Activated naive CD4-positive, alpha-beta T cell treated with anti-CD3 and anti-CD28 coated beads for 36 hours (primary cell): ENCODE data around the gene SCYGR4. TPM values are rescaled to one million over a fixed set of nuclear protein-coding genes. Genes with fewer than 3 reads are reported as not detected.

ENCODE experiments used
- CTCF ChIA-PET: fragments of 350-600 bp; sonication (Branson Sonifier 250); formaldehyde crosslinking; loops from one replicate; lab custom pipeline; 2021; ENCODE audit warnings: antibody characterized with exemption; lab: Charles Lee
- DNase-seq: peaks from one replicate; pipeline ENCODE4 v3.0.0-alpha.2; 2020
- H3K27ac Mint-ChIP-seq: one replicate; pipeline ENCODE4 v1.8.0; 2021; ENCODE audit warnings: mild to moderate bottlenecking, mixed read lengths
- H3K27me3 Mint-ChIP-seq: one replicate; pipeline ENCODE4 v1.8.0; 2021; ENCODE audit warnings: low read depth, mixed read lengths
- H3K36me3 Mint-ChIP-seq: one replicate; pipeline ENCODE4 v1.8.0; 2021; ENCODE audit warnings: low read depth, mixed read lengths
- H3K4me1 Mint-ChIP-seq: one replicate; pipeline ENCODE4 v1.8.0; 2021; ENCODE audit warnings: low read depth, mixed read lengths
- H3K4me3 Mint-ChIP-seq: one replicate; pipeline ENCODE4 v1.8.0; 2021; ENCODE audit warnings: mild to moderate bottlenecking, moderate library complexity, mixed read lengths
- H3K9me3 Mint-ChIP-seq: one replicate; pipeline ENCODE4 v1.8.0; 2021; ENCODE audit warnings: mixed read lengths
- intact Hi-C: fragments of 100-400 bp; cut with micrococcal nuclease; formaldehyde crosslinking; loops from one replicate; pipeline ENCODE4 v1.15.1; 2023
- total RNA-seq, 2 experiments: library from RNA; stranded (reverse); gene quantifications; one replicate each; pipeline ENCODE4 v1.2.3, GENCODE V29; 2021

Gene SCYGR4
- total RNA-seq, 2 experiments from 2014 or later: not detected

DNA sequence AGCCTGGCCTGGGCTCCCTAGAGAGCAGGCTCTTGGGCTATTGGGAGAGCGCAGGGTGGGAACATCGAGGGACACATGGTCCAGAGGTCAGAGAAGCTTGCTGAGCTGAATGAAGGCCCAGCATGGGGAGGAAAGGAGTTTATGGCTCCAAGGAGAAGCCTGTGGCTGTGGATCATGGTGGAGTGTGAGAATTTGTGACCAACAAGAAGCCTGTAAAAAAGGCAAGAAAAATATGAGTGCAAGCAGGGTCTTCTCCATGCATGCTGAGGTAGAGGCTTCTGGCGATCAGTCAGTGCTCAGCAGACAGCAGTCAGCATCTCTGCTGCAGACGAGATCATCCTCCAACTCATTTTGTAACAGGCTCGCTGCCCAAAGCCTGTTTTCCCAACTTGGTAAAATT is 1.4 kb upstream of the SCYGR4 start:
- no peaks in the 10 kb centered on the region for H3K9me3 Mint-ChIP-seq
- intact Hi-C loops: no loop called here
- no peak overlapping the region for H3K4me3 Mint-ChIP-seq
- H3K27me3 Mint-ChIP-seq: peaks cover 12% of the 10 kb centered on the region
- no peaks in the 10 kb centered on the region for H3K4me1 Mint-ChIP-seq
- DNase-seq: no peak
- CTCF ChIA-PET: no interaction called here
- H3K36me3 Mint-ChIP-seq: no peaks in the 10 kb centered on the region
- no peak overlapping the region for H3K27ac Mint-ChIP-seq

DNA sequence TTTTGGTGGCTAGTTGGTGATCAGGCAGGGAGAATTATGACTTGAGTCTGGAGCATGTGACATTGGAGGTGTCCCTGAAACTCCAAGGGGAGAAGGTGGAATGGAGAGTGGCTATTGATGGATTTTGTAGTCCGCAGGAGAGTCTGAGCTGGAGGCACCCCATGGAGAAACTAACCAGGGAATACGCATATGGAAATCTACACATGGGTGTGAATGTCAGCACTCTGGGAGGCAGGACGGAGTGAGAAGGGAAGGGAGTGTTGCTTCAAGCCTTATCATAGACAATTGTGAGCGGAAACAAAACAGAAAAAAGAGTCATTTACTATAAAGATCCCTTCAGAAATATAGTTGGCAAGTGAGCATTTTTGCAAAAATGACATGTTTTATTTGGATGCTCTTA is 667 bp upstream of the SCYGR4 start:
- intact Hi-C loops: no loop called here
- Mint-ChIP-seq H3K9me3 (no peaks in the 10 kb centered on the region), H3K4me1 (no peaks in the 10 kb centered on the region), H3K27me3 (peaks cover 12% of the 10 kb centered on the region), H3K4me3 (no peak overlapping the region), H3K27ac (no peak overlapping the region), H3K36me3 (no peaks in the 10 kb centered on the region)
- CTCF ChIA-PET: no interaction called here
- no peak for DNase-seq

DNA sequence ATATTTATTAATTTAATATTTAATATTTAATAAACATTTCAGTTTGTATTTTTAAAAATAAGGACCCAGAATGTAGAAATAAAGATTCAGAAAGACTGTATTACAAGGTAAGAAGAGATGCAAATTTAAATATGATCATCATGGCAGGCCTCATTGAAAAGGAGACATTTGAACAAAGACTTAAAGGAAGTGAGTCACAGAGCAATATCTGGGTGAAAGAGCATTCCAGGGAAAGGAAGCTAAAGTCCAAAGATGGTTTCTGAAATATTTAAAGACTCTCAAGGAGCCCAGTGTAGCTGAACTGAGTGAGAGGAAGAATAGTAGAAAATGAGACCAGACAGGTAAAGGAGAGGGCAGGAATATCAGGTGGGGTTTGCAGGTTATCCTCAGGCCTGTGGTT is 5.9 kb downstream of the SCYGR4 start:
- no peak overlapping the region for H3K4me3 Mint-ChIP-seq
- no peaks in the 10 kb centered on the region for H3K36me3 Mint-ChIP-seq
- intact Hi-C loops: no loop called here
- H3K27me3 Mint-ChIP-seq: peaks cover 4% of the 10 kb centered on the region
- CTCF ChIA-PET: no interaction called here
- DNase-seq: no peak
- H3K27ac Mint-ChIP-seq: no peak overlapping the region
- no peaks in the 10 kb centered on the region for H3K9me3 Mint-ChIP-seq
- no peaks in the 10 kb centered on the region for H3K4me1 Mint-ChIP-seq

GRCh38 chr2:227625420-227625819 is 8.1 kb downstream of the SCYGR4 start:
- intact Hi-C loops: no loop called here
- H3K27ac Mint-ChIP-seq: no peak overlapping the region
- CTCF ChIA-PET: interaction anchor here (1.5 kb wide), 1 partner anchor 219 kb away, joined by 6 read pairs; no protein-coding TSS in a partner anchor
- H3K9me3 Mint-ChIP-seq: no peaks in the 10 kb centered on the region
- no peaks in the 10 kb centered on the region for H3K36me3 Mint-ChIP-seq
- no peak overlapping the region for H3K4me3 Mint-ChIP-seq
- H3K27me3 Mint-ChIP-seq: peaks cover 11% of the 10 kb centered on the region
- H3K4me1 Mint-ChIP-seq: no peaks in the 10 kb centered on the region
- no peak for DNase-seq

DNA sequence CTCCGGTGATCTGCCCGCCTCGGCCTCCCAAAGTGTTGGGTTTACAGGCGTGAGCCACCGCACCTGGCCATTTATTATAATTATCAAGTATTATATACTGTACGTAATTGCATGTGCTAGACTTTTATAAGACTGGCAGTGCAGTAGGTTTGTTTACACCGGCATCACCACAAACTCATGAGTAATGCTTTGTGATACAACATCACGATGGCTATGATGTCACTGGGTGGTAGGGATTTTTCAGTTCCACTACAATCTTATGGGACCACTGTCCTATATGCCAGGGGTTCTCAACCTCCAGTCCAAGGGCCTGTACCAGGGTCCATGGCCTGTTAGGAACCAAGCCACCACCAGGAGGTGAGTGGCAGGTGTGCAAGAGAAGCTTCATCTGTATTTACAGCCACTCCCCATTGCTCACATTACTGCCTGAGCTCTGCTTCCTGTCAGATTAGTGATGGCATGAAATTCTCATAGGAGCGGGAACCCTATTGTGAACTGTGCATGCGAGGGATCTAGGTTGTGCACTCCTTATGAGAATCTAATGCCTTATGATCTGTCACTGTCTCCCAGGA is 9.4 kb downstream of the SCYGR4 start:
- Mint-ChIP-seq H3K4me3 (no peak overlapping the region), H3K9me3 (no peaks in the 10 kb centered on the region), H3K27ac (no peak overlapping the region), H3K36me3 (no peaks in the 10 kb centered on the region), H3K27me3 (peaks cover 11% of the 10 kb centered on the region), H3K4me1 (no peaks in the 10 kb centered on the region)
- no peak for DNase-seq
- CTCF ChIA-PET: no interaction called here
- intact Hi-C loops: no loop called here

- Mint-ChIP-seq H3K4me1 (no peaks in the 10 kb centered on the region), H3K4me3 (no peak overlapping the region), H3K9me3 (no peaks in the 10 kb centered on the region), H3K27ac (no peak overlapping the region), H3K27me3 (peaks cover 13% of the 10 kb centered on the region), H3K36me3 (no peaks in the 10 kb centered on the region)
- intact Hi-C loops: no loop called here
- peak; percentile 34 for DNase-seq
- CTCF ChIA-PET: no interaction called here
Measured at GRCh38 chr2:227627769-227628168, 10.5 kb downstream of the SCYGR4 start.

DNA sequence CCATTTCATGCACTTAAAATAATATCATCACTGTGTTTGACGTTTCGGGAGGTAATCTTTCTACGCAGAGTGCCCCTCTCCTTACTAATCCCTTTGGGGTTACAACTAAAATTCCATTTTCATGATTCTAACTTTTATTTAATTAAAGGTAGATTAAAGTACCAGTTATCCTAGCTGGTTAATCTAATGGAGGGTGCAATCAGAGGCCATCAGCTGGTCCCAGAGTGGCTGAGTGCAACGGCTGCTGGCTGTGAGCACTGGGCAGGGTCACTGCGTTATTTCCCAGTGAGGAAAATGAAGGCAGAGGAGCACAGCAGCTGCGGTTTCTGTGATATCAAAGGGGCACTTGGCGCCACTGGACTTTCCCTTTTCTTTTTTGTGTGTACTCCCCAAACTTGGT is 12.1 kb downstream of the SCYGR4 start:
- H3K27me3 Mint-ChIP-seq: peaks cover 13% of the 10 kb centered on the region
- no peaks in the 10 kb centered on the region for H3K36me3 Mint-ChIP-seq
- H3K9me3 Mint-ChIP-seq: no peaks in the 10 kb centered on the region
- intact Hi-C loops: no loop called here
- CTCF ChIA-PET: no interaction called here
- no peak for DNase-seq
- H3K27ac Mint-ChIP-seq: no peak overlapping the region
- H3K4me1 Mint-ChIP-seq: no peaks in the 10 kb centered on the region
- H3K4me3 Mint-ChIP-seq: no peak overlapping the region

DNA sequence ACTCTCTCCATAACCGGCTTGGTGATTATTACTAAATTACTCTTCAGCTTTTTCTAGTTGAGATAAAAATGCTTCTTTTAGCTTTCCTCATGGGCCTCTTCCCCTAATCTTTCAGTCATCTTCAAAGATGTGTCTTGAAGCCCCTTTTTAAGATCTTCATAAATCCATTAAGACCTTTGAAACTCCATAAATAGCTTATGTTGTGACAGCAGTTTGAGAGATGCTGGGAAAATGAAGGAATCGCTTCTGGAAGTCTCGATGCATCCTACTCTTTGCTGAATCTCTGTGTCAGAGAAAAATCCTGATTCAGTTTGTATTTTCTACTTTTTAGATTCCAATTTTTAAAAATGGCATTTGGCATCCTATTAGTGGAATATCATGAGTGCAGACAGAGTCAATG is 13.0 kb downstream of the SCYGR4 start:
- Mint-ChIP-seq H3K4me3 (no peak overlapping the region), H3K27ac (no peak overlapping the region), H3K4me1 (no peaks in the 10 kb centered on the region), H3K36me3 (no peaks in the 10 kb centered on the region), H3K27me3 (peaks cover 13% of the 10 kb centered on the region), H3K9me3 (no peaks in the 10 kb centered on the region)
- no peak for DNase-seq
- intact Hi-C loops: no loop called here
- CTCF ChIA-PET: interaction anchor here (1.5 kb wide), 1 partner anchor 14 kb away, joined by 4 read pairs; no protein-coding TSS in a partner anchor

DNA sequence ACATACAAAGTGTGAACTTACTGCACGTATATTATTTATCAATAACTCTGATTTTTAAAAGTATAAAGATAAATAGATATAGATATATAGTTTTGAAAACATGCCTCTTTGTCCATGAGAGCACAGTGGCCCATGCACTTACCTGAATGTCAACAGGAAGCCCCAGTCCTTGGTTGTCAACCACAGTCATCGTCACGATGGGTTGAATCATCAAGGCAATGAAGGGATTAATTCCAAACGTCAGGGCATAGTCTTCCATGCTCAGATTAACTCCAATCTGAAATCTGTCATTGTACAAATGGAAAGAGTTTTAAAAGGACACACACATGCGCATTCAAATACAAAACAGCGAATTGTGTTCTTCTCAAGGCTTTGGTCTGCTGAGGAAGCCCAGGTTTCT is 15.5 kb downstream of the SCYGR4 start:
- no peak overlapping the region for H3K4me3 Mint-ChIP-seq
- no peaks in the 10 kb centered on the region for H3K36me3 Mint-ChIP-seq
- intact Hi-C loops: no loop called here
- no peaks in the 10 kb centered on the region for H3K9me3 Mint-ChIP-seq
- peaks cover 9% of the 10 kb centered on the region for H3K27me3 Mint-ChIP-seq
- no peaks in the 10 kb centered on the region for H3K4me1 Mint-ChIP-seq
- no peak overlapping the region for H3K27ac Mint-ChIP-seq
- no peak for DNase-seq
- CTCF ChIA-PET: no interaction called here

GRCh38 chr2:227634201-227634600 is 16.9 kb downstream of the SCYGR4 start:
- intact Hi-C loops: no loop called here
- no peak for DNase-seq
- H3K9me3 Mint-ChIP-seq: no peaks in the 10 kb centered on the region
- CTCF ChIA-PET: interaction anchor here (1.1 to 1.4 kb wide), 2 partner anchors 10 to 24 kb away, joined by 4 to 8 read pairs; no protein-coding TSS in a partner anchor
- no peaks in the 10 kb centered on the region for H3K36me3 Mint-ChIP-seq
- H3K27me3 Mint-ChIP-seq: peaks cover 5% of the 10 kb centered on the region
- no peak overlapping the region for H3K4me3 Mint-ChIP-seq
- H3K4me1 Mint-ChIP-seq: no peaks in the 10 kb centered on the region
- H3K27ac Mint-ChIP-seq: no peak overlapping the region

DNA sequence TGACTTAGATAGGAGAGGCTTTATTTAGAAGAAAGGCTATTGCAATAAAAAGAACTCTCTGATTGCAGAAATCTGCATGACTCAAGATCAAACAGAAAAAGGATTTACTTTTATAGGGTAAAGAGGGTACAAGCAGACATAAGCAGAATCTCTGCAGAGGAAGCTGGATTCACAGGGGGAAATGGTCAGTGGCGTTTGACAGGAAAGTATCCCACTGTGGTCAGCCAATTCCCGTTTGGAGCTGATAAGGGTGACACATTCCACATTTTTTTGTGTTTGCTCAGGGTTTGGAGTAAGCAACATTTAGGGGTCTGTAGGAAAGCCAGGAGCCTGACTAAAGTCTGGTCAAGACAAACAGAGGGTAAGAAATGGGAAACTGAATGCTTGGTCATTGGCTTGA is 25.4 kb downstream of the SCYGR4 start:
- no peak overlapping the region for H3K27ac Mint-ChIP-seq
- peaks cover 4% of the 10 kb centered on the region for H3K27me3 Mint-ChIP-seq
- no peaks in the 10 kb centered on the region for H3K9me3 Mint-ChIP-seq
- H3K4me3 Mint-ChIP-seq: no peak overlapping the region
- no peaks in the 10 kb centered on the region for H3K4me1 Mint-ChIP-seq
- intact Hi-C loops: no loop called here
- DNase-seq: no peak
- H3K36me3 Mint-ChIP-seq: no peaks in the 10 kb centered on the region
- CTCF ChIA-PET: no interaction called here

GRCh38 chr2:227643990-227644551 is 26.8 kb downstream of the SCYGR4 start:
- Mint-ChIP-seq H3K27ac (no peak overlapping the region), H3K27me3 (peaks cover 8% of the 10 kb centered on the region), H3K9me3 (no peaks in the 10 kb centered on the region), H3K4me3 (no peak overlapping the region), H3K4me1 (no peaks in the 10 kb centered on the region), H3K36me3 (no peaks in the 10 kb centered on the region)
- DNase-seq: peak; percentile 9
- intact Hi-C loops: no loop called here
- CTCF ChIA-PET: interaction anchor here (0.7 to 1.4 kb wide), 7 partner anchors 10 to 238 kb away, joined by 3 to 9 read pairs (median 4); no protein-coding TSS in a partner anchor

DNA sequence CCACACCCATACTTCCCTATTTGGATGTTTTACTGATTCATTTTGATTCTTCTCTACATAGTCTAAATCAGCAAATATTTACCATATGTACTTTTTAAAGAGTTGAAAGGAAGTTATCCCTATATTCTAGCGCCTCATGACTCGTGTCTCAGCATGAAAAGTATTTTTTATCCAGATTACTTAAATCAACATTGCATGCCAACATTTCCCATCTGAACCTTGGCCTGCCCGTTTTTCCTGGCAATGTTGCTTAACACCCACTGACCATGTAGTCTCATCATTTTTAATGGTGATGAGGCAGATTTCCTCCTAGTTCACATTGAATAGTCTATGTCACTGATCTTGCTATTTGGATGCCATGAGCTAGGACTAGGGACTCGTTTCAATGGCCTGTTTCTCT is 36.1 kb downstream of the SCYGR4 start:
- H3K36me3 Mint-ChIP-seq: no peaks in the 10 kb centered on the region
- no peak overlapping the region for H3K27ac Mint-ChIP-seq
- intact Hi-C loops: no loop called here
- H3K4me1 Mint-ChIP-seq: peaks cover 4% of the 10 kb centered on the region
- no peaks in the 10 kb centered on the region for H3K9me3 Mint-ChIP-seq
- CTCF ChIA-PET: no interaction called here
- no peak for DNase-seq
- H3K4me3 Mint-ChIP-seq: no peak overlapping the region
- peaks cover 3% of the 10 kb centered on the region for H3K27me3 Mint-ChIP-seq
